Heart right ventricle (tissue), 16 donors: ENCODE results near the gene MBD3L2. TPM values are rescaled to one million over a fixed set of nuclear protein-coding genes. Genes with fewer than 3 reads are reported as not detected.

Experiments
- ATAC-seq, 8 donors: fragments of 200-7000 bp; cut with Tn5 transposase; one replicate each; pipeline ENCODE4 v1.9.1; 2020; ENCODE audit warnings: mild to moderate bottlenecking in 8 of 8, moderate library complexity in 8 of 8, moderate number of reproducible peaks in 1 of 8
- DNase-seq, 2 donors: peaks; one replicate each; pipeline ENCODE4 v3.0.0-alpha.2; 2020
- H3K27ac ChIP-seq, 10 donors: fragments of 200-600 bp; sonication (generic) in 2 of 10; one replicate each; pipeline versions ENCODE4 v1.5.0 to v1.8.0; 2020 to 2022; ENCODE audit warnings: mild to moderate bottlenecking in 3 of 10
- H3K27me3 ChIP-seq, 7 donors: fragments of 200-600 bp; one replicate each; pipeline ENCODE4 v1.8.0; 2021 to 2022; ENCODE audit warnings: mild to moderate bottlenecking in 2 of 7
- H3K36me3 ChIP-seq, 9 donors: fragments of 200-600 bp; sonication (generic) in 1 of 9; one replicate each; pipeline versions ENCODE4 v1.5.0 to v1.8.0; 2020 to 2022; ENCODE audit warnings: mild to moderate bottlenecking in 2 of 9
- H3K4me1 ChIP-seq, 9 donors: fragments of 200-600 bp; sonication (generic) in 1 of 9; one replicate each; pipeline versions ENCODE4 v1.5.0 to v1.8.0; 2020 to 2022; ENCODE audit warnings: mild to moderate bottlenecking in 4 of 9
- H3K4me3 ChIP-seq, 10 donors: fragments of 200-600 bp; sonication (generic) in 2 of 10; one replicate each; pipeline versions ENCODE4 v1.5.0 to v1.8.0; 2020 to 2022; ENCODE audit warnings: mild to moderate bottlenecking in 7 of 10, moderate library complexity in 2 of 10
- H3K9me3 ChIP-seq, 11 donors: fragments of 200-600 bp in 10 of 11; sonication (generic) in 2 of 11; one replicate each; pipeline versions ENCODE4 v1.5.0 to v1.8.0; 2013 to 2022; ENCODE audit warnings: mild to moderate bottlenecking in 2 of 11, control low read depth in 1 of 11, moderate library complexity in 1 of 11
- CTCF ChIP-seq, 9 donors: fragments of 200-600 bp; sonication (generic) in 2 of 9; IDR thresholded peaks; one replicate each; pipeline versions ENCODE4 v1.5.0 to v1.8.0; 2021 to 2022; ENCODE audit warnings: antibody characterized with exemption in 9 of 9, mild to moderate bottlenecking in 5 of 9, moderate library complexity in 1 of 9
- WGBS, 2 donors: extraction: QIAGEN DNeasy Blood & Tissue Kit; methylation state at CpG; one replicate each; pipeline ENCODE4 v1.1.7; 2013; ENCODE audit warnings: inconsistent platforms in 1 of 2; 5-methylcytosine and 5-hydroxymethylcytosine counted together
- intact Hi-C, 10 donors: fragments of 100-400 bp; cut with DNase I; formaldehyde crosslinking; loops; one replicate each; pipeline versions ENCODE4 v1.11.1 to v1.14.2; 2022
- polyA plus RNA-seq, 2 donors: library from polyadenylated mRNA; stranded (reverse); fragments of 200-250 nt; gene quantifications; one replicate each; pipeline ENCODE4 v1.2.3, GENCODE V29; 2013
- total RNA-seq, 10 donors: library from RNA; stranded (reverse); fragmentation: NEBNext Ultra II Directional in 3 of 10; extraction: Animal tissue kit (Norgen Biotek cat#: 25700) in 3 of 10; gene quantifications; one replicate each; pipeline versions ENCODE4 v1.2.1 to v1.2.4, GENCODE V29; 2021 to 2023
- donor health status: Arrhythmogenic right ventricular cardiomyopathy.
- donor health status: ischemic (EF 13 %, LVEDD 7.1; RV severe dilation, severe dysfunction).
- donor health status: healthy with polysubstance abuse.
- donor health status: DM: no; HTN: yes; CAD: no.
- donor health status: DM: no; HTN: no; CAD: no.
- donor health status: ischemic (EF 25% LVEDD 6.9; RV normal size, moderate dysfunction).
- donor health status: ischemic (EF 25% LVEDD 5.7; RV mildly dilated, moderate dysfunction).
- donor health status: healthy.
- donor health status: DM: yes; HTN: yes; CAD: no.
- donor health status: Ischemic cardiomyopathy.
- donor health status: ischemic (EF 35%, LVEDD 5.7; RV mildly dilated, moderate dysfunction).
- donor health status: nonischemic (EF 11% LVEDD 7.7; RV severe dilation, severe dysfunction).
- donor health status: DM: yes; HTN: yes; CAD: no.
- donor health status: PGD.
- donor health status: ischemic (EF 29% LVEDD 5.4; RV normal size, mild dysfunction).
- donor health status: nonischemic (EF 23%, LVEDD 6.1; RV moderate dilation, normal function).

The MBD3L2 gene
- total and polyA plus RNA-seq, 12 donors, result not detected

GRCh38 chr19:7083076-7083956, 34.2 kb downstream of the MBD3L2 start:
- Histone ChIP-seq H3K27me3 (no peaks in the 10 kb centered on the region), H3K9me3 (peaks cover 19 to 100% (median 99%) of the 10 kb centered on the region in 11 donors), H3K36me3 (peaks cover 28 to 100% (median 67%) of the 10 kb centered on the region in 9 donors), H3K27ac (no peak overlapping the region), H3K4me3 (no peak overlapping the region), H3K4me1 (no peaks in the 10 kb centered on the region)
- DNase-seq, result no peak
- intact Hi-C loops, result no loop called here
- WGBS, 2 donors, result 98% methylated on average over 15 of the region's 15 CpGs
- TF ChIP-seq CTCF (IDR thresholded peaks at IDR 0.05), result no peak
- ATAC-seq, result no peak

- Histone ChIP-seq H3K9me3 (peaks cover 3 to 100% (median 69%) of the 10 kb centered on the region in 11 donors), H3K4me3 (no peak overlapping the region), H3K4me1 (no peaks in the 10 kb centered on the region), H3K27ac (no peak overlapping the region), H3K27me3 (no peaks in the 10 kb centered on the region), H3K36me3 (peaks cover 2 to 80% (median 12%) of the 10 kb centered on the region in 9 donors)
- WGBS, 2 donors, result 96 to 97% methylated on average over 6 of the region's 6 CpGs
- intact Hi-C loops, result no loop called here
- no peak for DNase-seq
- TF ChIP-seq CTCF (IDR thresholded peaks at IDR 0.05), result no peak
- ATAC-seq, result no peak
Observed at GRCh38 chr19:7088999-7089398, 39.9 kb downstream of the MBD3L2 start.

GRCh38 chr19:7098096-7098495, 49.0 kb downstream of the MBD3L2 start:
- Histone ChIP-seq H3K4me3 (peak overlapping the region in 7 of 10 donors; percentile 47 to 89 (median 66)), H3K9me3 (peaks cover 0 to 51% (median 14%) of the 10 kb centered on the region in 11 donors), H3K36me3 (peaks cover 0 to 5% (median 0%) of the 10 kb centered on the region in 9 donors), H3K27ac (peak overlapping the region in 7 of 10 donors; percentile 83 to 99 (median 94)), H3K4me1 (peaks cover 0 to 18% (median 7%) of the 10 kb centered on the region in 9 donors), H3K27me3 (no peaks in the 10 kb centered on the region)
- ATAC-seq (no peak), DNase-seq (no peak)
- 99% methylated on average over 3 of the region's 3 CpGs for WGBS, 2 donors
- intact Hi-C loops, result loop anchor here in 1 of 10 donors (5.0 kb wide), 2 partner anchors 356 to 1321 kb away; no protein-coding TSS in a partner anchor
- TF ChIP-seq CTCF (IDR thresholded peaks at IDR 0.05), result no peak

GRCh38 chr19:7098701-7099596, 49.8 kb downstream of the MBD3L2 start:
- H3K27ac ChIP-seq, result peak overlapping the region; percentile 83 to 99 (median 94)
- TF ChIP-seq CTCF (IDR thresholded peaks at IDR 0.05), result no peak
- H3K4me1 ChIP-seq, result peaks cover 0 to 18% (median 7%) of the 10 kb centered on the region in 9 donors
- peaks cover 0 to 5% (median 0%) of the 10 kb centered on the region in 9 donors for H3K36me3 ChIP-seq
- H3K27me3 ChIP-seq, result no peaks in the 10 kb centered on the region
- H3K9me3 ChIP-seq, result peaks cover 0 to 42% (median 8%) of the 10 kb centered on the region in 11 donors
- 0 to 1% methylated on average over 78 of the region's 78 CpGs for WGBS, 2 donors
- peak overlapping the region; percentile 46 to 89 (median 64) for H3K4me3 ChIP-seq
- DNase-seq (peak; percentile 93 to 95), ATAC-seq (peak; percentile 94 to 98 (median 96))
- intact Hi-C loops, result loop anchor here in 1 of 10 donors (5.0 kb wide), 2 partner anchors 357 to 1322 kb away; no protein-coding TSS in a partner anchor
